OCI-LY3 (cell line): ENCODE data around the gene NOL3.

Experiments
- CTCF ChIP-seq: fragments of 200-600, 300-600 bp; sonication (generic); IDR thresholded peaks from 2 replicates; pipeline ENCODE4 v1.5.1; 2014; ENCODE audit warnings: antibody characterized with exemption, low read length, low read depth
- EZH2phosphoT487 ChIP-seq: fragments of 200-600 bp; shearing (Covaris generic); IDR thresholded peaks from 2 replicates; pipeline ENCODE4 v1.6.1; 2018; ENCODE audit warnings: antibody characterized with exemption, mixed run types, low read depth

GRCh38 chr16:67144943-67145342 is 25.4 kb upstream of the NOL3 start:
- TF ChIP-seq CTCF: no peak
- no peak for TF ChIP-seq EZH2phosphoT487
